Mucosa of descending colon (tissue), 3 donors: ENCODE measurements around the gene DEPDC4. TPM values are rescaled to one million over a fixed set of nuclear protein-coding genes. Genes with fewer than 3 reads are reported as not detected.
"Not testable (repeated sequence)": the region's sequence is repeated elsewhere in the genome, so short reads cannot be mapped to it uniquely, and the experiment has no call there.

ENCODE experiments used
- ATAC-seq: fragments of 200-7000 bp; cut with Tn5 transposase; one replicate; pipeline ENCODE4 v1.9.1; 2020; ENCODE audit warnings: mild to moderate bottlenecking, moderate library complexity
- DNase-seq, 3 donors: peaks; one replicate each; pipeline ENCODE4 v3.0.0-alpha.2; 2020
- H3K36me3 ChIP-seq: fragments of 200-600 bp; one replicate; pipeline ENCODE4 v1.8.0; 2021; ENCODE audit warnings: low read depth, mild to moderate bottlenecking
- H3K4me1 ChIP-seq: fragments of 200-600 bp; one replicate; pipeline ENCODE4 v1.8.0; 2021; ENCODE audit warnings: low read depth, mild to moderate bottlenecking
- H3K4me3 ChIP-seq: fragments of 200-600 bp; one replicate; pipeline ENCODE4 v1.8.0; 2021; ENCODE audit warnings: mild to moderate bottlenecking
- H3K9me3 ChIP-seq: fragments of 200-600 bp; one replicate; pipeline ENCODE4 v1.8.0; 2021; ENCODE audit warnings: mild to moderate bottlenecking
- intact Hi-C, 2 donors: fragments of 100-400 bp; cut with DNase I in 1 of 2; cut with micrococcal nuclease in 1 of 2; formaldehyde crosslinking; loops; one replicate each; pipeline versions ENCODE4 v1.11.0 to v1.11.1; 2022; cut with DNase I, micrococcal nuclease
- total RNA-seq, 3 donors: library from RNA; stranded (reverse); fragmentation: NEBNext Ultra II Directional in 2 of 3; extraction: Animal tissue kit (Norgen Biotek cat#: 25700) in 2 of 3; gene quantifications; one replicate each; pipeline versions ENCODE4 v1.2.1 to v1.2.4, GENCODE V29; 2021 to 2023
- TF ChIP-seq, protein P1 (sequence below): fragments of 200-600 bp; IDR thresholded peaks from one replicate; pipeline ENCODE4 v1.8.0; 2022; ENCODE audit warnings: antibody characterized with exemption, mild to moderate bottlenecking
- donor health status: DM: no; HTN: no; CAD: no; lungs with moderate emphysema.
- donor health status: DM: no; HTN: no; CAD: no.
- donor health status: DM: no; HTN: yes; CAD: no.

DEPDC4 gene
- total RNA-seq, 3 donors from 2014 or later: 1.1 to 2.5 (median 2.1) TPM

DNA sequence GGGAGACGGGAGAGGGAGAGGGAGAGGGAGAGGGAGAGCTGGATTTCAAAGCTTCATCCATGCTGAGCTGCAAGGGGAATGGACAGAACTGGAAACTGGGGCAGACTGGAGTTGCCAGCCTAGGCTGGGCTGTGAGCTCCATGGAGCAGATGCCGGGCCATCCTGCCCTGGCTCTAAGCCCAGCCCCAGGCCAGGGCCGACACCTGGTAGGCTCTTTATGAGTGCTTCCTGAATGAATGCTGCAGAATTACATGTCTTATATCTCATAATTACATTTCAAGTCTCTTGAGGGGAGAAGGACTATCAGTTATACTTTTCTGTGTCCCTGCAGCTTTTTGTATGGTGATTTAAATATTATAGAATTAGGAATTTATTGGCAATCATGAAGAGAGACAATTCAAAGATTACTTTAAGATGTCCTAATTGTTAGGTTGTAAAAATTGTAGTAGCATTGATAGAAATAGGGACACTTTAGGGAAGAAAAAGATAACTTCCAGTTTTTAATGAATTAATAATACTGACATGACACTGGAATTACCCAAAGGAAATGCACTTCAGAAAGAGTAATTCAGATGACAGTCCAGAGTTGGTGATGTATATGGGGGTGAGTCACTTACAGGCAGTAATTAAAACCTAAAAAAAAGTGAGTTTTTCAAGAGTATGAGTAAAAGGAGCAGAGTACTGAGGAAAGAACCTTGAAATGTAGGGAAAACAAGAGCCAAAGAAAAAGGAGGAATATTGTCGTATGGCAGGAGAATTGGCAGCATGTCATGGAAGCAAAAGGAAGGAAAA, 29.1 kb upstream of the DEPDC4 start:
- ATAC-seq (no peak), DNase-seq (no peak)
- H3K9me3 ChIP-seq: no peaks in the 10 kb centered on the region
- no peaks in the 10 kb centered on the region for H3K36me3 ChIP-seq
- TF ChIP-seq, protein P1, sequence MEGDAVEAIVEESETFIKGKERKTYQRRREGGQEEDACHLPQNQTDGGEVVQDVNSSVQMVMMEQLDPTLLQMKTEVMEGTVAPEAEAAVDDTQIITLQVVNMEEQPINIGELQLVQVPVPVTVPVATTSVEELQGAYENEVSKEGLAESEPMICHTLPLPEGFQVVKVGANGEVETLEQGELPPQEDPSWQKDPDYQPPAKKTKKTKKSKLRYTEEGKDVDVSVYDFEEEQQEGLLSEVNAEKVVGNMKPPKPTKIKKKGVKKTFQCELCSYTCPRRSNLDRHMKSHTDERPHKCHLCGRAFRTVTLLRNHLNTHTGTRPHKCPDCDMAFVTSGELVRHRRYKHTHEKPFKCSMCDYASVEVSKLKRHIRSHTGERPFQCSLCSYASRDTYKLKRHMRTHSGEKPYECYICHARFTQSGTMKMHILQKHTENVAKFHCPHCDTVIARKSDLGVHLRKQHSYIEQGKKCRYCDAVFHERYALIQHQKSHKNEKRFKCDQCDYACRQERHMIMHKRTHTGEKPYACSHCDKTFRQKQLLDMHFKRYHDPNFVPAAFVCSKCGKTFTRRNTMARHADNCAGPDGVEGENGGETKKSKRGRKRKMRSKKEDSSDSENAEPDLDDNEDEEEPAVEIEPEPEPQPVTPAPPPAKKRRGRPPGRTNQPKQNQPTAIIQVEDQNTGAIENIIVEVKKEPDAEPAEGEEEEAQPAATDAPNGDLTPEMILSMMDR: no peak
- H3K4me1 ChIP-seq: no peaks in the 10 kb centered on the region
- intact Hi-C loops: no loop called here
- H3K4me3 ChIP-seq: no peak overlapping the region

- ATAC-seq, H3K36me3 ChIP-seq, H3K9me3 ChIP-seq, DNase-seq, intact Hi-C loops, H3K4me3 ChIP-seq, H3K4me1 ChIP-seq: not testable (repeated sequence)
Measured at GRCh38 chr12:100294366-100294765, 27.5 kb upstream of the DEPDC4 start.

DNA sequence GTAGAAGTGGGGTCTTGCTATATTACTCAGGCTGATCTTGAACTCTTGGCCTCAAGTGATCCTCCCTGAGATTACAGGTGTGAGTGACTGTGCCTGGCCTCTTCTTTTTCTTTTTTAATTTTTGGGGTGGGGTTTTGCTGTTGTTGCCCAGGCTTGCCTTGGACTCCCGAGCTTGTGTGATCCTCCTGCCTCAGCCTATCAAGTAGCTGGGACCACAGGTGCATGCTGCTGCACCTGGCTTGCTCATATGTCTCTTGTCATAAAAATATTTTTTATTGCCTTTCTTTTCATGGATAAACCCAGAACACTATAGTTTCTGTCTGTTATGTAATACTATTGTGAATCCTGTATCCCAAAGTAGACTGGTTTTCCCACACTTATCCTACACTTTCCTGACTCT, 26.1 kb upstream of the DEPDC4 start:
- no peaks in the 10 kb centered on the region for H3K36me3 ChIP-seq
- ATAC-seq (peak; percentile 62), DNase-seq (no peak)
- H3K4me1 ChIP-seq: no peaks in the 10 kb centered on the region
- intact Hi-C loops: no loop called here
- H3K4me3 ChIP-seq: no peak overlapping the region
- TF ChIP-seq, protein P1: no peak
- no peaks in the 10 kb centered on the region for H3K9me3 ChIP-seq

DNA sequence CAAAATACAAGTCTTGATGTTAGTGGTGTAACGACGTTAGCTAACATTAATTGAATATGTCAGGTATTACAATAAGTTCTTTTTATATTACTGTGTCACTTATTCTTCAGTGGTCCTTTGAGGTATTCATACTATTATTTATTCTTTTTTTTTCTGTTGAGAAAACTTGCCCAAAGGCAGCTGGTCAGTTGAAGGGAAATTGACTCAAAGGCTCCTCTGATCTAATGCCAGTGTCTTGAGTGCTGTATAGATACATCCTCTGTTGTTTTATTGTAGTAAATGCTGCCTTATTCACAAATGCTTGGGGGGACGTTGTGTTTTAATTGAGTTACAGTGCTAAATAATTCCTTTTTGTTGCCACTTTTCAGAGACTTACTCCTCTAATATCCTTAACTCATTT, 23.1 kb upstream of the DEPDC4 start:
- DNase-seq: no peak
- no peak overlapping the region for H3K4me3 ChIP-seq
- no peaks in the 10 kb centered on the region for H3K9me3 ChIP-seq
- ATAC-seq: no peak
- no peaks in the 10 kb centered on the region for H3K4me1 ChIP-seq
- TF ChIP-seq, protein P1: no peak
- intact Hi-C loops: no loop called here
- H3K36me3 ChIP-seq: no peaks in the 10 kb centered on the region

DNA sequence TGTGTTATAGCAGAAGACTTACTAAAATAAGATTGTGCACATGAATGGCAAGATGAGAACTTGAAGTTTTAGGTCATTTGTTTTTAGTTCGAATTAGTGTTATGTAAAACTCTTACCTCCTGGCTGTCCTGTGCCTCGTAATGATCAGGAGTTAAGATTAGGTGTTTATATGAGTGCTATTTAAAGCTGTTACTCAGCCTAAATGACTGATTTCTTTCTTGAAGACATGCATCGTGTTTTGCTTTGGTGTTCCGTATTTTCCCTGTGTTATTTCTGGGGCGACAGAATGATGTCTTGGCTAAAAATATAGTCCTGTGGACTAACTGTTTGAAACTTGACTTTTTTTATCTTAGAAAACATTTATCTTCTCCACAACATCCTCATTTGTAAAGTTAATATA, 22.2 kb upstream of the DEPDC4 start:
- Histone ChIP-seq H3K36me3 (no peaks in the 10 kb centered on the region), H3K4me1 (no peaks in the 10 kb centered on the region), H3K9me3 (no peaks in the 10 kb centered on the region), H3K4me3 (no peak overlapping the region)
- ATAC-seq (no peak), DNase-seq (no peak)
- intact Hi-C loops: no loop called here
- TF ChIP-seq, protein P1: no peak

DNA sequence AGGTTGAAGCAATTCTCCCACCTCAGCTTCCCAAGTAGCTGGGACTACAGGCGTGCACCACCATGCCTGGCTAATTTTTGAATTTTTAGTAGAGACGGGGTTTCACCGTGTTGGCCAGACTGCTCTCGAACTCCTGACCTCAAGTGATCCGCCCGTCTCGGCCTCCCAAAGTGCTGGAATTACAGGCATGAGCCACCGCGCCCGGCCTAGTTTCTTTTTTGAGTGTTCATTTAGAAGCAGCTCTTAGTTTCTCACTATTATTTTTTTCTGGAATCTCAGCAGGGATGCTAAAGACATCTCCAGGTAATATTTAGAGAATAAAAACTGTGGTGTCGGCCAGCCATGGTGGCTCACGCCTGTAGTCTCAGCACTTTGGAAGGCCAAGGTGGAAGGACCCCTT, 17.7 kb upstream of the DEPDC4 start:
- intact Hi-C loops, H3K4me1 ChIP-seq, DNase-seq, H3K36me3 ChIP-seq, H3K4me3 ChIP-seq, H3K9me3 ChIP-seq, ATAC-seq: not testable (repeated sequence)
